ENCODE data around the gene HEATR1.

HEATR1 gene

GRCh38 chr1:236553370-236553769 lies 50.9 kb downstream of the HEATR1 start:
- Histone ChIP-seq H3K4me2 (no peak overlapping the region), H3K4me1 (ENCODE audit: low read depth, poor library complexity, severe bottlenecking) (no peaks in the 10 kb centered on the region), H2AFZ (ENCODE audit: low read depth) (no peak overlapping the region), H3K9ac (no peak overlapping the region), H3K79me2 (ENCODE audit: insufficient read depth, low read depth) (no peaks in the 10 kb centered on the region), H4K20me1 (ENCODE audit: insufficient read depth) (no peaks in the 10 kb centered on the region), H3K27ac (no peak overlapping the region), H3K36me3 (ENCODE audit: insufficient read depth) (peaks cover 46% of the 10 kb centered on the region; the same call in 1 of the 2 replicates), H3K27me3 (ENCODE audit: insufficient read depth, low read depth) (no peaks in the 10 kb centered on the region), H3K4me3 (IDR thresholded peaks at IDR 0.05; ENCODE audit: insufficient read depth, low read depth, low read length) (no peak overlapping the region)
- no peak for TF ChIP-seq CTCF (conservative IDR thresholded peaks at IDR 0.05; ENCODE audit: low read depth, low read length)

GRCh38 chr1:236552901-236553300 lies 51.4 kb downstream of the HEATR1 start:
- peaks cover 46% of the 10 kb centered on the region; the same call in 1 of the 2 replicates for H3K36me3 ChIP-seq (ENCODE audit: insufficient read depth)
- no peaks in the 10 kb centered on the region for H3K27me3 ChIP-seq (ENCODE audit: insufficient read depth, low read depth)
- H4K20me1 ChIP-seq (ENCODE audit: insufficient read depth): no peaks in the 10 kb centered on the region
- no peaks in the 10 kb centered on the region for H3K4me1 ChIP-seq (ENCODE audit: low read depth, poor library complexity, severe bottlenecking)
- no peak overlapping the region for H2AFZ ChIP-seq (ENCODE audit: low read depth)
- no peaks in the 10 kb centered on the region for H3K79me2 ChIP-seq (ENCODE audit: insufficient read depth, low read depth)
- no peak overlapping the region for H3K4me3 ChIP-seq (IDR thresholded peaks at IDR 0.05; ENCODE audit: insufficient read depth, low read depth, low read length)
- H3K27ac ChIP-seq: no peak overlapping the region
- no peak overlapping the region for H3K9ac ChIP-seq
- no peak for TF ChIP-seq CTCF (conservative IDR thresholded peaks at IDR 0.05; ENCODE audit: low read depth, low read length)
- no peak overlapping the region for H3K4me2 ChIP-seq

DNA sequence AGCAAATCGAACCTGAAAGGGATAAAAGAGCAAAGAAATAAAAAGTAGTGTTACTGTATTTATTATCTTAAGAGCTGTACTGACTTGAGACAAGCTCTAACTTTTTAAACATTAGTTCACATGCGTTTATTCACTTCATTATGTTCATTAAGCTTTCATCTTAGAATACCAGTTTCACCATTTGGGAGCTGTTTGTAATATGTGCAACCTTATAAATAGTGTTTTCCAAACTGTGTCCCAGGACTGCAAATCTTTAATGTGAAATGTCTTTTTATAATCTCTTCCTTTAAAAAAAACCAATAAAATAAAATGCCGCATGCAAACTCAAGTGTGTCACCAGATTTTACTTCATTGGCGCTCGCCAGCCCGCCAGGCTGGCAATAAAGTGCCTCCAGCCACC lies 52.2 kb downstream of the HEATR1 start:
- Histone ChIP-seq H3K4me1 (ENCODE audit: low read depth, poor library complexity, severe bottlenecking) (no peaks in the 10 kb centered on the region), H4K20me1 (ENCODE audit: insufficient read depth) (no peaks in the 10 kb centered on the region), H3K79me2 (ENCODE audit: insufficient read depth, low read depth) (no peaks in the 10 kb centered on the region), H3K4me2 (no peak overlapping the region), H3K27ac (no peak overlapping the region), H3K9ac (no peak overlapping the region), H3K27me3 (ENCODE audit: insufficient read depth, low read depth) (no peaks in the 10 kb centered on the region), H2AFZ (ENCODE audit: low read depth) (no peak overlapping the region), H3K36me3 (ENCODE audit: insufficient read depth) (peaks cover 45% of the 10 kb centered on the region; the same call in 1 of the 2 replicates), H3K4me3 (IDR thresholded peaks at IDR 0.05; ENCODE audit: insufficient read depth, low read depth, low read length) (no peak overlapping the region)
- no peak for TF ChIP-seq CTCF (conservative IDR thresholded peaks at IDR 0.05; ENCODE audit: low read depth, low read length)

DNA sequence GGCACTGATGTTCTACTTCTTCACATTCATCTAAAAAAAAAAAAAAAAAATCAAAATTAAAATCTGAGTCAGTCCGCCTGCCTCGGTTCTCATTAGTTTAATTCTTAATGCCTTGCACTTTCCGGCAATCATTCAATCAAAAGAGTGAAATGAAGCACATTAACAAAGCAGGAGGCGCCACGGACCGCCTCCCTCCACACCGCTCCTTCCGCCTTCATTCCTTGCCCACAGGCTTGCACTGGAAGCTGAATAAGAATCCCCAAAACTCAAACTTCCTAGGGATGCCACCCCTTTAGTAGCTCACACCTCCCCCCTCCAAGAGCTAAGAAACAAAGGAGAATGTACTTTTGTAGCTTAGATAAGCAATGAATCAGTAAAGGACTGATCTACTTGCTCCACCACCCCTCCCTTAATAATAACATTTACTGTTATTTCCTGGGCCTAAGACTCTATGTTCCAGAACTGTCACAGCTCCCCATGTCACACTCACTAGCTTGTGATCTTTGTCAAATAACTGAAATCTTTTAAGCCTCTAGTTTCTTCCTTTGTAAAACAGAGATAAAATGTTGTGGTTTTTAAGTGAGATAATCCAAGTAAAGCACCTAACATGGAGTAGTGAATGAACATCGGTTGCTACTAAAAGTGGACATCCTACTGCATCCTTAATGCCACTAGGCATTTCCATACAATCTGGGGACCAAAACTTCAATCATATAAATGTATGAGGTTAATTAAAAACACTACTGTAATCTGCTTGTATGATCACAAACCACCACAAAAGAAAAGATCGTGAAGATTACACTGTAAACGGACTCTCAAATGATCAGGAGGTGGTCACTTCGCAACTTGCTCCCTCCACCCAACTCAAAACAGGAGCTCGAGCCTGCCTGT lies 53.1 kb downstream of the HEATR1 start:
- Histone ChIP-seq H3K9ac (no peak overlapping the region), H3K4me2 (no peak overlapping the region), H3K79me2 (ENCODE audit: insufficient read depth, low read depth) (no peaks in the 10 kb centered on the region), H2AFZ (ENCODE audit: low read depth) (no peak overlapping the region), H3K27ac (no peak overlapping the region), H3K4me3 (IDR thresholded peaks at IDR 0.05; ENCODE audit: insufficient read depth, low read depth, low read length) (no peak overlapping the region), H3K27me3 (ENCODE audit: insufficient read depth, low read depth) (no peaks in the 10 kb centered on the region), H3K4me1 (ENCODE audit: low read depth, poor library complexity, severe bottlenecking) (no peaks in the 10 kb centered on the region), H4K20me1 (ENCODE audit: insufficient read depth) (no peaks in the 10 kb centered on the region), H3K36me3 (ENCODE audit: insufficient read depth) (peaks cover 37% of the 10 kb centered on the region; the same call in 1 of the 2 replicates)
- TF ChIP-seq CTCF (conservative IDR thresholded peaks at IDR 0.05; ENCODE audit: low read depth, low read length): no peak
